SU-DHL-6 (cell line): Measurements from ENCODE around the gene AFF4.

ENCODE experiments used
- CTCF ChIP-seq: fragments of 200-600 bp; sonication (generic); IDR thresholded peaks from one replicate; pipeline ENCODE4 v1.5.1; 2017; ENCODE audit warnings: antibody characterized with exemption, mild to moderate bottlenecking, low read length, moderate library complexity; ENCODE audit not compliant: insufficient read depth, poor library complexity, severe bottlenecking
- EZH2phosphoT487 ChIP-seq: fragments of 200-600 bp; sonication (generic), shearing (Covaris generic); conservative IDR thresholded peaks from 2 replicates; pipeline ENCODE4 v1.6.1; 2018; ENCODE audit warnings: mild to moderate bottlenecking, antibody characterized with exemption, low read length, moderate library complexity, mixed read lengths

DNA sequence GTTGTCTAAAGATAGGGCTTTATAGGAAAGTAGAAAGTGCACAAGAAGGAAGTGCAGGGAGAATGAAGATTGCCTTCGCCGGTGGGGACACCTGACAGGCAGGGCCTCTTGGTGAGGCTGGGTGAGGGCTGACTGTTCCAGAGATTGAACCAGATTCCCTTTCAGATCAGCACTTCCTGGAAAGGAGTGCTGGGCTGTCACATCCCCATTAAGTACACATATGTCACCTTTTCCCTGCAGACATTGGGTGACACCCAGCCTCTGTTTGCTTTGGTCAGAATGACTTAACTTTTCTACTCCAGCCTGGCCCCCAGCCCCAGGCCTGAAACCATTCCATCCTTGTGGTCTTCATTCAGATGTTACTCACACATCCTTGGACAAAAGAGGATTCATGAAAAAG, 125.6 kb downstream of the AFF4 start:
- TF ChIP-seq CTCF, result no peak
- TF ChIP-seq EZH2phosphoT487, result no peak
